ENCODE measurements around the gene ZNF768. TPM values are rescaled to one million over a fixed set of nuclear protein-coding genes. Genes with fewer than 3 reads are reported as not detected.

Gene ZNF768
- total RNA-seq, 2 donors from 2014 or later, result 41.1 to 51.4 TPM

GRCh38 chr16:30569746-30570635 lies 43.6 kb upstream of the ZNF768 start:
- TF ChIP-seq, protein P1, sequence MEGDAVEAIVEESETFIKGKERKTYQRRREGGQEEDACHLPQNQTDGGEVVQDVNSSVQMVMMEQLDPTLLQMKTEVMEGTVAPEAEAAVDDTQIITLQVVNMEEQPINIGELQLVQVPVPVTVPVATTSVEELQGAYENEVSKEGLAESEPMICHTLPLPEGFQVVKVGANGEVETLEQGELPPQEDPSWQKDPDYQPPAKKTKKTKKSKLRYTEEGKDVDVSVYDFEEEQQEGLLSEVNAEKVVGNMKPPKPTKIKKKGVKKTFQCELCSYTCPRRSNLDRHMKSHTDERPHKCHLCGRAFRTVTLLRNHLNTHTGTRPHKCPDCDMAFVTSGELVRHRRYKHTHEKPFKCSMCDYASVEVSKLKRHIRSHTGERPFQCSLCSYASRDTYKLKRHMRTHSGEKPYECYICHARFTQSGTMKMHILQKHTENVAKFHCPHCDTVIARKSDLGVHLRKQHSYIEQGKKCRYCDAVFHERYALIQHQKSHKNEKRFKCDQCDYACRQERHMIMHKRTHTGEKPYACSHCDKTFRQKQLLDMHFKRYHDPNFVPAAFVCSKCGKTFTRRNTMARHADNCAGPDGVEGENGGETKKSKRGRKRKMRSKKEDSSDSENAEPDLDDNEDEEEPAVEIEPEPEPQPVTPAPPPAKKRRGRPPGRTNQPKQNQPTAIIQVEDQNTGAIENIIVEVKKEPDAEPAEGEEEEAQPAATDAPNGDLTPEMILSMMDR (IDR thresholded peaks at IDR 0.05), result no peak
- peaks cover 0 to 24% of the 10 kb centered on the region in 2 donors for H3K4me1 ChIP-seq
- H3K4me3 ChIP-seq, result no peak overlapping the region
- no peak for DNase-seq (ENCODE audit: low spot score)
- no peaks in the 10 kb centered on the region for H3K9me3 ChIP-seq
- H3K27me3 ChIP-seq, result no peaks in the 10 kb centered on the region
- H3K36me3 ChIP-seq, result no peaks in the 10 kb centered on the region
- H3K27ac ChIP-seq, result peak overlapping the region; percentile 94 to 98

GRCh38 chr16:30569281-30569680 lies 42.9 kb upstream of the ZNF768 start:
- no peak overlapping the region for H3K27ac ChIP-seq
- no peak for DNase-seq (ENCODE audit: low spot score)
- H3K36me3 ChIP-seq, result no peaks in the 10 kb centered on the region

DNA sequence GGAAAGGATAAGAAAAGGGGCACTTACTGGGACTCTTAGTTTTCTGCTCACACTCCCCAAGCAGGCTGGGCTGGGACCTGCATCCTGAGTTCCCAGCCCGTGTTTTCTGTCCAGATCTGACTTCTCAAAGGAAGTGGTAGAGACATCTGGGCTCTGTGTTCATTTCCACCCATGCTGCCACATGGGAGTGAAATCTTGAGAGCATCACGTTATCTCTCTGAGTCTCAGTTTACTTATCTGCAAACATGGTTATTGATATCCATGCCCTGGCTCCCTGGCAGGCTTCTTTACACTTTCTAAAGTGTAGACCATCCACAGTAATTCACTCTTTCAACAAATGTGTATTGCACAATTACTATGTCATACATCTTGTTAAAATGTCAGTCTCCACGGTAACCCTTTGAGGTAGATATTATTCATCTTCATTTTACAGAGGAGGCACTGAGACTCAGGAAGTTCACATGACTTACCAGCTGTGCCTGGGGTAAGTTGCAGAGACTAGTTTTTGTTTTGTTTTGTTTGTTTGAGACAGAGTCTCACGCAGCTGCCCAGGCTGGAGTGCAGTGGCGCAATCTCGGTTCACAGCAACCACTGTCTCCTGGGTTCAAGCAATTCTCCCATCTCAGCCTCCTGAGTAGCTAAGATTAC lies 41.7 kb upstream of the ZNF768 start:
- peaks cover 0 to 24% of the 10 kb centered on the region in 2 donors for H3K4me1 ChIP-seq
- DNase-seq (ENCODE audit: low spot score), result no peak
- no peaks in the 10 kb centered on the region for H3K27me3 ChIP-seq
- no peaks in the 10 kb centered on the region for H3K36me3 ChIP-seq
- TF ChIP-seq, protein P1 (IDR thresholded peaks at IDR 0.05), result no peak
- H3K27ac ChIP-seq, result no peak overlapping the region
- no peak overlapping the region for H3K4me3 ChIP-seq
- no peaks in the 10 kb centered on the region for H3K9me3 ChIP-seq

More at GRCh38 chr16:30569281-30569680, 42.9 kb upstream of the ZNF768 start:
- Histone ChIP-seq H3K4me1 (peaks cover 0 to 24% of the 10 kb centered on the region in 2 donors), H3K9me3 (no peaks in the 10 kb centered on the region), H3K4me3 (no peak overlapping the region), H3K27me3 (no peaks in the 10 kb centered on the region)
- TF ChIP-seq, protein P1 (IDR thresholded peaks at IDR 0.05), result no peak

- DNase-seq (ENCODE audit: low spot score), result no peak
- H3K36me3 ChIP-seq, result no peaks in the 10 kb centered on the region
- H3K27ac ChIP-seq, result no peak overlapping the region
- no peaks in the 10 kb centered on the region for H3K27me3 ChIP-seq
- H3K4me1 ChIP-seq, result peaks cover 0 to 19% of the 10 kb centered on the region in 2 donors
- TF ChIP-seq, protein P1 (IDR thresholded peaks at IDR 0.05), result no peak
- H3K4me3 ChIP-seq, result no peak overlapping the region
- H3K9me3 ChIP-seq, result no peaks in the 10 kb centered on the region
Observed at GRCh38 chr16:30567160-30567990, 41.0 kb upstream of the ZNF768 start.

GRCh38 chr16:30566531-30566930 lies 40.2 kb upstream of the ZNF768 start:
- no peak for DNase-seq (ENCODE audit: low spot score)
- Histone ChIP-seq H3K27me3 (no peaks in the 10 kb centered on the region), H3K36me3 (no peaks in the 10 kb centered on the region), H3K4me3 (no peak overlapping the region), H3K27ac (no peak overlapping the region), H3K4me1 (peaks cover 0 to 17% of the 10 kb centered on the region in 2 donors), H3K9me3 (no peaks in the 10 kb centered on the region)
- TF ChIP-seq, protein P1 (IDR thresholded peaks at IDR 0.05), result no peak
